ENCODE measurements around the gene GLIPR1L1. TPM values are rescaled to one million over a fixed set of nuclear protein-coding genes. Genes with fewer than 3 reads are reported as not detected.
A peak's percentile ranks its signal among the peaks of the same experiment; 100 is the strongest.

Gene GLIPR1L1
- total and polyA plus RNA-seq, 2 of the 8 experiments (the other 6 are each of a cell fraction or from before 2014, with no cell fraction given) = 1.2 to 1.7 TPM

DNA sequence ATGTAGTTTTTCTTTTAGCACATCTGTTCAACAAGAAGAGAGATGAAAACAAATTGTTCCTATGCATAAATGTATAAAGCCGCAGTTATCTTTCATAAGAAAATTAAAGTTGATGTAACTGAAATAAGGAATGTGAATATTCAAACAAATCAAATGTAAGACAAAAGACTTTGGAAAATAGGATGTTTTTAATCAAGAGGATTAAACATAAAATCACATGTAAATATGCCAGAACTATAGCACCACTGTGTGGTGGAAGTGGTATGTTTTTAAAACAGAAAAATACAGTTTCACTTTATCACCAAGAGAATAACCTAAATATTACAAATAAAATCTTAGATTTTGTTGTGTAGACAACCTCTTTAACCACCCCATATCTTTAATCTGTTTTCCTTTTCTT lies 44.7 kb upstream of the GLIPR1L1 start:
- Histone ChIP-seq H2BK5ac (ENCODE audit: low read depth, low read length) (no peak overlapping the region), H3K4me3 (ENCODE audit: extremely low read depth in 1 of 4, insufficient read depth in 2 of 4, low read depth in 3 of 4, low read length in 4 of 4) (no peak overlapping the region), H2BK12ac (ENCODE audit: low read depth, low read length) (no peak overlapping the region), H3K36me3 (ENCODE audit: control insufficient read depth in 2 of 4, insufficient read depth in 4 of 4, low read length in 3 of 4) (no peaks in the 10 kb centered on the region), H2BK15ac (ENCODE audit: low read length) (no peak overlapping the region), H3K9me3 (ENCODE audit: insufficient read depth in 2 of 2, low read depth in 1 of 2, low read length in 1 of 2) (no peaks in the 10 kb centered on the region), H2AK5ac (ENCODE audit: low read depth, low read length) (no peak overlapping the region), H4K8ac (ENCODE audit: extremely low read depth, insufficient read depth, low read length) (no peak overlapping the region), H3K4ac (replicated peaks; ENCODE audit: insufficient read length, low read depth, low read length) (no peak overlapping the region), H3K27ac (ENCODE audit: low read depth, low read length) (no peak overlapping the region), H3K79me1 (ENCODE audit: low read depth, low read length) (no peaks in the 10 kb centered on the region), H4K5ac (ENCODE audit: insufficient read length, low read depth, low read length) (no peak overlapping the region), H3K23me2 (ENCODE audit: low read depth, low read length) (no peaks in the 10 kb centered on the region), H3K27me3 (replicated peaks in 1 of 4; ENCODE audit: control insufficient read depth in 3 of 4, extremely low read depth in 1 of 4, insufficient read depth in 3 of 4, low read length in 3 of 4) (no peaks in the 10 kb centered on the region), H3K23ac (ENCODE audit: insufficient read length) (no peak overlapping the region), H3K4me1 (replicated peaks in 1 of 4; ENCODE audit: control insufficient read depth in 3 of 4, insufficient read depth in 4 of 4, low read length in 3 of 4) (peaks cover 0 to 5% (median 0%) of the 10 kb centered on the region in 4 experiments; a peak in 1 of 7 replicates), H3K18ac (ENCODE audit: extremely low read depth, low read length) (no peak overlapping the region), H2BK20ac (ENCODE audit: low read length) (no peak overlapping the region), H3K9ac (replicated peaks in 1 of 4; ENCODE audit: extremely low read depth in 1 of 4, low read depth in 3 of 4, low read length in 3 of 4) (no peak overlapping the region), H3K14ac (ENCODE audit: insufficient read length) (no peak overlapping the region), H2AFZ (ENCODE audit: low read length) (no peak overlapping the region), H3K56ac (replicated peaks; ENCODE audit: insufficient read length, low read depth, low read length) (no peak overlapping the region), H3K4me2 (ENCODE audit: insufficient read depth in 1 of 2, low read depth in 2 of 2, low read length in 2 of 2) (no peak overlapping the region), H4K20me1 (replicated peaks in 1 of 2; ENCODE audit: control insufficient read depth in 1 of 2, insufficient read depth in 2 of 2, low read length in 2 of 2) (no peaks in the 10 kb centered on the region), H2BK120ac (replicated peaks; ENCODE audit: low read depth, low read length) (no peak overlapping the region), H4K91ac (replicated peaks; ENCODE audit: insufficient read length, low read length) (no peak overlapping the region), H3K79me2 (ENCODE audit: control insufficient read depth in 1 of 2, insufficient read depth in 2 of 2, low read length in 2 of 2) (no peaks in the 10 kb centered on the region)
- no peak for TF ChIP-seq BCL11A (IDR thresholded peaks at IDR 0.05; ENCODE audit: low read depth in 2 of 2, low read length in 2 of 2)
- peak in 1 of 2 experiments; percentile 50; a peak in 2 of 4 replicates for TF ChIP-seq RAD21 (IDR thresholded peaks at IDR 0.05 in 1 of 2, conservative IDR thresholded peaks at IDR 0.05 in 1 of 2; ENCODE audit: low read depth in 2 of 2, low read length in 2 of 2)
- FAIRE-seq = no peak
- ChIA-PET CTCF (ENCODE audit: partially characterized antibody) (interaction anchor here (1.1 to 1.6 kb wide), 4 partner anchors 13 to 199 kb away, joined by 3 to 6 read pairs (median 4); no protein-coding TSS in a partner anchor), POLR2A (ENCODE audit: partially characterized antibody) (no interaction called here)
- no peak for DNase-seq (ENCODE audit: low read depth in 1 of 2, low spot score in 2 of 2)
- 95% methylated on average over 1 of the region's 1 CpG; no CpG with 5 or more reads in 1 of the 2 experiments for WGBS, 2 experiments (ENCODE audit: extremely low coverage in 1 of 2, insufficient coverage in 1 of 2, insufficient read length in 1 of 2, insufficient replicate concordance in 2 of 2, low coverage in 1 of 2, low lambda C conversion rate in 2 of 2, missing lambda C conversion rate in 1 of 2)
